SK-MEL-5 (cell line): ENCODE data around the gene MCCD1. TPM values are rescaled to one million over a fixed set of nuclear protein-coding genes. Genes with fewer than 3 reads are reported as not detected.

ENCODE experiments used
- DNase-seq: peaks from one replicate; pipeline ENCODE4 v3.0.0-alpha.2; 2016; ENCODE audit warnings: low read depth, low spot score
- in situ Hi-C: cut with HindIII; loops from 2 replicates; pipeline ENCODE4 v1.10.0; 2016; ENCODE audit warnings: low sequenced_read_pairs, high pct_unique_total_duplicates, low pct_unique_long_range_greater_than_20kb
- small RNA-seq, 2 experiments: library from RNA; depleted of rRNA; stranded (forward); fragments of <200 nt; gene quantifications; one replicate each; pipeline ENCODE3, GENCODE V24; 2014
- total RNA-seq: library from RNA; depleted of rRNA; stranded (reverse); fragments of >200 nt; shearing (Covaris generic); gene quantifications from 2 replicates; pipeline ENCODE4 v1.2.3, GENCODE V29; 2014; rRNA removed

MCCD1 gene
- total RNA-seq, 1 experiment from 2014 or later = not detected

DNA sequence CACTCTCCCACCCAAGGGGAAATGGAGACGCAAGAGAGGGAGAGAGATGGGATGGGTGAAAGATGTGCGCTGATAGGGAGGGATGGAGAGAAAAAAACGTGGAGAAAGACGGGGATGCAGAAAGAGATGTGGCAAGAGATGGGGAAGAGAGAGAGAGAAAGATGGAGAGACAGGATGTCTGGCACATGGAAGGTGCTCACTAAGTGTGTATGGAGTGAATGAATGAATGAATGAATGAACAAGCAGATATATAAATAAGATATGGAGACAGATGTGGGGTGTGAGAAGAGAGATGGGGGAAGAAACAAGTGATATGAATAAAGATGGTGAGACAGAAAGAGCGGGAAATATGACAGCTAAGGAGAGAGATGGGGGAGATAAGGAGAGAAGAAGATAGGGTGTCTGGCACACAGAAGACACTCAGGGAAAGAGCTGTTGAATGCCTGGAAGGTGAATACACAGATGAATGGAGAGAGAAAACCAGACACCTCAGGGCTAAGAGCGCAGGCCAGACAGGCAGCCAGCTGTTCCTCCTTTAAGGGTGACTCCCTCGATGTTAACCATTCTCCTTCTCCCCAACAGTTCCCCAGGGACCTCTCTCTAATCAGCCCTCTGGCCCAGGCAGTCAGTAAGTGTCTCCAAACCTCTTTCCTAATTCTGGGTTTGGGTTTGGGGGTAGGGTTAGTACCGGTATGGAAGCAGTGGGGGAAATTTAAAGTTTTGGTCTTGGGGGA is 47.4 kb downstream of the MCCD1 start:
- in situ Hi-C loops = no loop called here

DNA sequence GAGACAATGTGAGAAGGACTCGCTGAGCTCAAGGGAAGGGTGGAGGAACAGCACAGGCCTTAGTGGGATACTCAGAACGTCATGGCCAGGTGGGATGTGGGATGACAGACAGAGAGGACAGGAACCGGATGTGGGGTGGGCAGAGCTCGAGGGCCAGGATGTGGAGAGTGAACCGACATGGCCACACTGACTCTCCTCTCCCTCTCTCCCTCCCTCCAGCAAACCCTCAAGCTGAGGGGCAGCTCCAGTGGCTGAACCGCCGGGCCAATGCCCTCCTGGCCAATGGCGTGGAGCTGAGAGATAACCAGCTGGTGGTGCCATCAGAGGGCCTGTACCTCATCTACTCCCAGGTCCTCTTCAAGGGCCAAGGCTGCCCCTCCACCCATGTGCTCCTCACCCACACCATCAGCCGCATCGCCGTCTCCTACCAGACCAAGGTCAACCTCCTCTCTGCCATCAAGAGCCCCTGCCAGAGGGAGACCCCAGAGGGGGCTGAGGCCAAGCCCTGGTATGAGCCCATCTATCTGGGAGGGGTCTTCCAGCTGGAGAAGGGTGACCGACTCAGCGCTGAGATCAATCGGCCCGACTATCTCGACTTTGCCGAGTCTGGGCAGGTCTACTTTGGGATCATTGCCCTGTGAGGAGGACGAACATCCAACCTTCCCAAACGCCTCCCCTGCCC is 48.3 kb downstream of the MCCD1 start:
- in situ Hi-C loops = no loop called here
- no peak for DNase-seq

More for the DNA sequence above, 47.4 kb downstream of the MCCD1 start:
- no peak for DNase-seq

- in situ Hi-C loops = no loop called here
- no peak for DNase-seq
Observed at GRCh38 chr6:31577579-31577966, 48.8 kb downstream of the MCCD1 start.

GRCh38 chr6:31578184-31579118 is 49.7 kb downstream of the MCCD1 start:
- no peak for DNase-seq
- in situ Hi-C loops = no loop called here

- DNase-seq = no peak
- in situ Hi-C loops = no loop called here
Observed at GRCh38 chr6:31579119-31579505, 50.4 kb downstream of the MCCD1 start.

Small RNA genes within 50 kb of the gene (small RNA-seq; reads per million reads assigned to genes)
- gene AL663061.1 (0 reads per million in 2 experiments), gene RF00019 (0 reads per million in 2 experiments), gene SNORD117 (52.7 to 646 reads per million in 2 experiments), gene SNORD84 (0 reads per million in 2 experiments)

Other genes starting within 250 kb of the MCCD1 start
- 179 and 192 TPM in 2 replicates for gene HLA-B, start 171.8 kb upstream of the MCCD1 start, total RNA-seq
- gene MICA, start 125.4 kb upstream of the MCCD1 start, total RNA-seq = 71.5 and 77.4 TPM in 2 replicates
- 4.9 and 7.0 TPM in 2 replicates for gene MICB, start 30.8 kb upstream of the MCCD1 start, total RNA-seq
- 384 and 391 TPM in 2 replicates for gene DDX39B, start 13.0 kb downstream of the MCCD1 start, total RNA-seq
- gene ATP6V1G2, start 17.6 kb downstream of the MCCD1 start, total RNA-seq = 0.32 and 0.45 TPM in 2 replicates
- gene NFKBIL1, start 18.6 kb downstream of the MCCD1 start, total RNA-seq = 17.2 and 17.8 TPM in 2 replicates
- gene LTA, start 43.3 kb downstream of the MCCD1 start, total RNA-seq = not detected in 2 replicates
- gene TNF, start 46.6 kb downstream of the MCCD1 start, total RNA-seq = not detected in 2 replicates
- gene LTB, start 53.5 kb downstream of the MCCD1 start, total RNA-seq = not detected in 2 replicates
- gene LST1, start 57.3 kb downstream of the MCCD1 start, total RNA-seq = not detected in 2 replicates
- not detected in 2 replicates for gene NCR3, start 64.0 kb downstream of the MCCD1 start, total RNA-seq
- gene AIF1, start 86.3 kb downstream of the MCCD1 start, total RNA-seq = not detected in 2 replicates
- gene PRRC2A, start 91.8 kb downstream of the MCCD1 start, total RNA-seq = 32.0 and 48.6 TPM in 2 replicates
- gene BAG6, start 123.7 kb downstream of the MCCD1 start, total RNA-seq = 110 and 149 TPM in 2 replicates
- gene APOM, start 126.9 kb downstream of the MCCD1 start, total RNA-seq = 0.42 and 0.43 TPM in 2 replicates
- 24.5 and 25.6 TPM in 2 replicates for gene C6orf47, start 131.8 kb downstream of the MCCD1 start, total RNA-seq
- 17.8 and 18.5 TPM in 2 replicates for gene GPANK1, start 136.0 kb downstream of the MCCD1 start, total RNA-seq
- 213 and 226 TPM in 2 replicates for gene CSNK2B, start 137.1 kb downstream of the MCCD1 start, total RNA-seq
- 0.85 and 0.87 TPM in 2 replicates for gene LY6G5B, start 141.0 kb downstream of the MCCD1 start, total RNA-seq
- gene LY6G5C, start 152.1 kb downstream of the MCCD1 start, total RNA-seq = 0.48 TPM in 1 of 2 replicates, not detected in the other
- gene ABHD16A, start 174.4 kb downstream of the MCCD1 start, total RNA-seq = 53.0 and 55.0 TPM in 2 replicates
- not detected in 2 replicates for gene LY6G6F, start 177.9 kb downstream of the MCCD1 start, total RNA-seq
- not detected in 2 replicates for gene LY6G6D, start 186.4 kb downstream of the MCCD1 start, total RNA-seq
- not detected in 2 replicates for gene LY6G6C, start 192.8 kb downstream of the MCCD1 start, total RNA-seq
- gene MPIG6B, start 194.4 kb downstream of the MCCD1 start, total RNA-seq = not detected in 2 replicates
- gene DDAH2, start 200.3 kb downstream of the MCCD1 start, total RNA-seq = 4.6 and 4.7 TPM in 2 replicates
- gene CLIC1, start 207.6 kb downstream of the MCCD1 start, total RNA-seq = 466 and 467 TPM in 2 replicates
- 16.1 and 17.5 TPM in 2 replicates for gene MSH5, start 211.0 kb downstream of the MCCD1 start, total RNA-seq
- 1.1 and 1.7 TPM in 2 replicates for gene SAPCD1, start 233.7 kb downstream of the MCCD1 start, total RNA-seq
- not detected in 2 replicates for gene VWA7, start 248.4 kb downstream of the MCCD1 start, total RNA-seq